Thoracic aorta (tissue), 2 donors: ENCODE results near the gene GAS2L2. TPM values are rescaled to one million over a fixed set of nuclear protein-coding genes. Genes with fewer than 3 reads are reported as not detected.

Experiments
- ATAC-seq: fragments of 150-250 bp; one replicate; pipeline ENCODE4 v1.8.0; 2017; ENCODE audit warnings: low read depth; ENCODE audit not compliant: insufficient number of reproducible peaks, low FRiP score
- DNase-seq: peaks from one replicate; pipeline ENCODE4 v3.0.0-alpha.2; 2020; ENCODE audit warnings: low spot score
- H3K27ac ChIP-seq, 2 donors: fragments of 200-600 bp; sonication (generic); 1 replicate in 1 of 2; 2 replicates in 1 of 2; pipeline ENCODE4 v1.5.1; 2016; ENCODE audit warnings: mild to moderate bottlenecking in 2 of 2, moderate library complexity in 2 of 2
- H3K27me3 ChIP-seq: fragments of 200-600 bp; sonication (generic); replicated peaks from 2 replicates; pipeline ENCODE4 v1.6.0; 2016; ENCODE audit warnings: mild to moderate bottlenecking; ENCODE audit not compliant: insufficient read depth
- H3K36me3 ChIP-seq: fragments of 200-600 bp; sonication (generic); one replicate; pipeline ENCODE4 v1.5.1; 2016
- H3K4me1 ChIP-seq, 2 donors: fragments of 200-600 bp; sonication (generic); 1 replicate in 1 of 2; 2 replicates in 1 of 2; pipeline versions ENCODE4 v1.5.1 to v1.6.0; 2016; ENCODE audit warnings: low read depth in 2 of 2, mild to moderate bottlenecking in 1 of 2; ENCODE audit not compliant: control insufficient read depth in 1 of 2
- H3K4me3 ChIP-seq: fragments of 200-600 bp; sonication (generic); 2 replicates; pipeline ENCODE4 v1.5.1; 2016; ENCODE audit warnings: mild to moderate bottlenecking
- H3K9me3 ChIP-seq: fragments of 200-600 bp; sonication (generic); 2 replicates; pipeline ENCODE4 v1.5.1; 2016
- CTCF ChIP-seq: fragments of 200-600 bp; sonication (generic); IDR thresholded peaks from one replicate; pipeline ENCODE4 v1.5.1; 2019; ENCODE audit warnings: antibody characterized with exemption
- total RNA-seq, 2 donors: library from RNA; depleted of rRNA; stranded (reverse); fragments of >200 nt; gene quantifications; one replicate each; pipeline versions ENCODE4 v1.1.0 to v1.2.3, GENCODE V29; 2016

GAS2L2 gene
- total RNA-seq, 2 donors from 2014 or later = not detected

GRCh38 chr17:35749560-35750412 is 3.3 kb downstream of the GAS2L2 start:
- H3K9me3 ChIP-seq = no peaks in the 10 kb centered on the region
- H3K36me3 ChIP-seq = no peaks in the 10 kb centered on the region
- no peak overlapping the region for H3K4me3 ChIP-seq
- DNase-seq (no peak), ATAC-seq (no peak)
- no peak for TF ChIP-seq CTCF
- peaks cover 6% of the 10 kb centered on the region for H3K27me3 ChIP-seq
- H3K4me1 ChIP-seq = peaks cover 0 to 15% of the 10 kb centered on the region in 2 donors
- no peak overlapping the region for H3K27ac ChIP-seq

- H3K4me3 ChIP-seq = no peak overlapping the region
- no peaks in the 10 kb centered on the region for H3K36me3 ChIP-seq
- no peak for DNase-seq
- H3K9me3 ChIP-seq = no peaks in the 10 kb centered on the region
- H3K27me3 ChIP-seq = peaks cover 6% of the 10 kb centered on the region
- ATAC-seq = no peak
- no peak for TF ChIP-seq CTCF
- no peak overlapping the region for H3K27ac ChIP-seq
- H3K4me1 ChIP-seq = peaks cover 0 to 15% of the 10 kb centered on the region in 2 donors
Measured at GRCh38 chr17:35748979-35749378, 4.1 kb downstream of the GAS2L2 start.

GRCh38 chr17:35748341-35748841 is 4.6 kb downstream of the GAS2L2 start:
- Histone ChIP-seq H3K4me3 (no peak overlapping the region), H3K27me3 (peaks cover 6% of the 10 kb centered on the region), H3K27ac (no peak overlapping the region), H3K4me1 (peaks cover 0 to 15% of the 10 kb centered on the region in 2 donors), H3K9me3 (no peaks in the 10 kb centered on the region), H3K36me3 (no peaks in the 10 kb centered on the region)
- ATAC-seq (no peak), DNase-seq (no peak)
- TF ChIP-seq CTCF = no peak

GRCh38 chr17:35747540-35748017 is 5.5 kb downstream of the GAS2L2 start:
- Histone ChIP-seq H3K4me1 (peaks cover 0 to 15% of the 10 kb centered on the region in 2 donors), H3K27ac (no peak overlapping the region), H3K36me3 (no peaks in the 10 kb centered on the region), H3K9me3 (no peaks in the 10 kb centered on the region), H3K27me3 (peaks cover 6% of the 10 kb centered on the region), H3K4me3 (no peak overlapping the region)
- ATAC-seq (peak; percentile 72), DNase-seq (peak; percentile 43)
- TF ChIP-seq CTCF = peak; percentile 96

- Histone ChIP-seq H3K36me3 (no peaks in the 10 kb centered on the region), H3K9me3 (no peaks in the 10 kb centered on the region), H3K4me3 (no peak overlapping the region), H3K27me3 (peaks cover 6% of the 10 kb centered on the region), H3K27ac (no peak overlapping the region), H3K4me1 (peaks cover 0 to 22% of the 10 kb centered on the region in 2 donors)
- ATAC-seq = no peak
- TF ChIP-seq CTCF = no peak
- no peak for DNase-seq
Measured at GRCh38 chr17:35745749-35746320, 7.2 kb downstream of the GAS2L2 start.
